Right lobe of liver (tissue), 4 donors: Measurements from ENCODE around the gene IL13.

ENCODE experiments used
- POLR2A ChIP-seq: fragments of 450-650 bp; IDR thresholded peaks from one replicate; pipeline ENCODE4 v1.6.1; 2017; ENCODE audit warnings: antibody characterized with exemption, mild to moderate bottlenecking
- TF ChIP-seq, protein P1 (sequence below), 4 donors: fragments of 200-600 bp in 3 of 4; fragments of 450-650 bp in 1 of 4; IDR thresholded peaks; one replicate each; pipeline versions ENCODE4 v1.5.1 to v1.8.0; 2016 to 2022; ENCODE audit warnings: antibody characterized with exemption in 4 of 4, mild to moderate bottlenecking in 2 of 4
- donor health status: DM: no; HTN: no; CAD: no.
- donor health status: DM: no; HTN: no; CAD: no.
- donor health status: DM: no; HTN: yes; CAD: no.

- TF ChIP-seq POLR2A, result no peak
- TF ChIP-seq, protein P1, sequence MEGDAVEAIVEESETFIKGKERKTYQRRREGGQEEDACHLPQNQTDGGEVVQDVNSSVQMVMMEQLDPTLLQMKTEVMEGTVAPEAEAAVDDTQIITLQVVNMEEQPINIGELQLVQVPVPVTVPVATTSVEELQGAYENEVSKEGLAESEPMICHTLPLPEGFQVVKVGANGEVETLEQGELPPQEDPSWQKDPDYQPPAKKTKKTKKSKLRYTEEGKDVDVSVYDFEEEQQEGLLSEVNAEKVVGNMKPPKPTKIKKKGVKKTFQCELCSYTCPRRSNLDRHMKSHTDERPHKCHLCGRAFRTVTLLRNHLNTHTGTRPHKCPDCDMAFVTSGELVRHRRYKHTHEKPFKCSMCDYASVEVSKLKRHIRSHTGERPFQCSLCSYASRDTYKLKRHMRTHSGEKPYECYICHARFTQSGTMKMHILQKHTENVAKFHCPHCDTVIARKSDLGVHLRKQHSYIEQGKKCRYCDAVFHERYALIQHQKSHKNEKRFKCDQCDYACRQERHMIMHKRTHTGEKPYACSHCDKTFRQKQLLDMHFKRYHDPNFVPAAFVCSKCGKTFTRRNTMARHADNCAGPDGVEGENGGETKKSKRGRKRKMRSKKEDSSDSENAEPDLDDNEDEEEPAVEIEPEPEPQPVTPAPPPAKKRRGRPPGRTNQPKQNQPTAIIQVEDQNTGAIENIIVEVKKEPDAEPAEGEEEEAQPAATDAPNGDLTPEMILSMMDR (IDR thresholded peaks at IDR 0.05), result no peak
These were observed 6.1 kb downstream of the IL13 start for GRCh38 chr5:132663771-132664695.
